GM19043 (cell line): ENCODE data around the gene VASH1.
A peak's percentile ranks its signal among the peaks of the same experiment; 100 is the strongest.

Experiments used
- ATAC-seq: cut with Tn5 transposase; IDR thresholded peaks from one replicate; pipeline ENCODE4 v1.9.1; 2021; ENCODE audit warnings: low read depth; ENCODE audit not compliant: unreplicated experiment

The VASH1 gene

DNA sequence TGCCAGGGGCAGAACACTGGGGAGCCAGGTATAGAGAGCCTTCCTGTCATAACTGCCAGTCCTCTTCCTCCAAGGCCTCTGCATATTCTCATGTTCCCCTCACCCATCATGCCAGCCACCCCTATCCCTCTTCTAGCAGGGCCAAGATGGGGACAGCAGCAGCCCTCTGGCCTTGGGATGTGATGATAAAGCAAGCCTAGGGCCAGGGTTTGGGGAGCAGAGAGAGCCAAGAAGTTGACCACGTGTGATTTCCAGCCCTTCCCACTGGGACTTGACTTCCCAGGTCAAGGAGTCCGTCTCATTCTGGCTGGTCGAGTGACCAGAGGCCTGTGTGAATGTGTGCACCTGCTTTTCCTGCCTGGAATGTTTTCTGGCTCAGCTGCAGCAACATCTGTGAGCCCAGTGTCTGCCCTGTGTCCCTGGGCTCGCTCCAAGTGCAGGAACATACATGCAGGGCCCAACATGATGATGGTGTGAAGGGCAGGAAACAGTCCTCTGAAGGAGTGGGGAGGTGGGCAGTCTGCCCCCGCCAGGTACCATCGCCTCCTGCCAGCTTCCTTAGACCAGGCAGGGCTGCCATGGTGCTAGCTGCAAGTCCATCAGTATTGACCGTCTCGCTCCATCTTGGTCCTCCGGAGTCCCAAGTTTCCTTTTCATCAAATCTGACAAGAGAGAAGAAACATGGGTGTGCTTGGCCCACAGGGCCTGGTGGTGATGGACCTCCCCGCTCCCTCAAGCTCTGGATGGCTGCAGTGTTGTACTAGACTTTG, 21.0 kb downstream of the VASH1 start:
- ATAC-seq: no peak

- ATAC-seq: no peak
Observed at GRCh38 chr14:76782885-76783566, 21.8 kb downstream of the VASH1 start.

GRCh38 chr14:76784266-76784874, 23.1 kb downstream of the VASH1 start:
- peak; percentile 5 for ATAC-seq

GRCh38 chr14:76784881-76785280, 23.6 kb downstream of the VASH1 start:
- peak; percentile 62 for ATAC-seq

- no peak for ATAC-seq
Observed at GRCh38 chr14:76786601-76787000, 25.3 kb downstream of the VASH1 start.

DNA sequence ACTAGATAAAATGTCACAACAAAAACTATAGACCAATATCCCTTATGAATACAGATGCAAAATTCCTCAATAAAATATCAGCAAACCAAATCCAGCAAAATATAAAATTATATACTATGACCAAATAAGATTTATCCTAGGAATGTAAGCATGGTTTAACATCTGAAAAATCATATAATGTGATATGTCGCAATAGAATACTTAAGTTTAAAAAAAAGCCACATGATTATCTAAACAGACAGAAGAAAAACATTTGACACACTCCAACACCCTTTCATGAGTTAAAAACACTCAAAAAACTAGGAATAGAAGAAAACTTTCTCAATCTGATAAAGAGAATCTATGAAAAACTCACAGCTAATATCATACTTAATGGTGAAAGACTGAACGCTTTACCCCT, 31.2 kb downstream of the VASH1 start:
- ATAC-seq: no peak

- ATAC-seq: no peak
Observed at GRCh38 chr14:76793324-76793723, 32.1 kb downstream of the VASH1 start.

GRCh38 chr14:76793956-76794355, 32.7 kb downstream of the VASH1 start:
- no peak for ATAC-seq

GRCh38 chr14:76806446-76806845, 45.2 kb downstream of the VASH1 start:
- no peak for ATAC-seq

DNA sequence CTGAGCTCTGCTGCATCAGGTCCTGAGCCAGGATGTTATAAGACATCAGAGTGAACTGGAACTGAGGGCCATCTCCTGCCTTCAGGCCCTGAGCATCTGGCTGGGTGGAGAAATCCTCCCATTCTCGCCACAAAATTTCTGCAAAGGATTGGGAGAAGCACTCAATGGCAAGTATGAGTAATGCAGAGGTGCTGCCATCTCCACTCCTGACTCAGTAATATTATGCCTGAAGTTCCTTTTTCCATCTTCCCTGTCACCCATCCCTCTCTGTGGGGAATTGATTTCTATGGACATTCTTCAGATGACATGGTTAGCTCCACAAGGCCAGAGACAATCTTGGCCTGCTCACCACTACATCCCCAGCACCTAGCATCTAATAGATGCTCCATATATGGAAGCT, 46.7 kb downstream of the VASH1 start:
- ATAC-seq: no peak

DNA sequence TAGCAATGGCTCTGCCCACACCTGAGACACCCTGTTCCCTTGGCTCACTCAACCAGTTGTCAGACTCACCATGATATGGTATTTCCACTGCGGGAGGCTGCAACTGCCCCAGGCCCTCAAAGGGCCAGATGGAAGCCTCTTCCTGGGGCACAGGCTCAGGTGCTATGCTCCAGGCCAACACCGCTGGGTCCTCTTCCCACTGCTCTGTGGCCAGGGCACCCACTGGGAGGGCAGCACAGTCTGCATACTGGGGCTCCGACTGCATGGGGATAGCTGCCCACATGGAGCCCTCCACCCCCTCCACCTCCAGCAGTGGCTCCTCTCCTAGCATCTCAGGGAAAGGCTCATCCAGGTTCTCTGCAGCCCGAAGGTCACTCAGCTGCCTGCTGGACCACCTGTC, 47.7 kb downstream of the VASH1 start:
- no peak for ATAC-seq

DNA sequence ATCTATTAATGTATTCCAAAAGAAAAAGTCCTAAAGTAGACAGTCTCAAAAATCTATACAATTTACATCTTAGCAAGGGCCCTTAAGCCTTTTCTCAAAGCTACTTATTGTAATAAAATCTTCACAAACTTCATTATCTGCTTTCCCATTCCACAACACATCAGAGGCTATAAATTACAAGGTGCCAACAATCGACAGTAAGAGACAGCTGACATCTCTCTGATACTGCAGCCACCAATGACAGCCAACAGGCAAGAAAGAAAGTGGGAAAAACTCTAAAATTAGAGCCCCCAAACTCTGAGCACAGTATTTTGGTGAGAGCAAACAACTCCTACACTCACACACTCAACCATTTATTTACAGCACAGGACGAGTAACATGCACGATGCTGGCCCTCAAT, 49.3 kb downstream of the VASH1 start:
- no peak for ATAC-seq

DNA sequence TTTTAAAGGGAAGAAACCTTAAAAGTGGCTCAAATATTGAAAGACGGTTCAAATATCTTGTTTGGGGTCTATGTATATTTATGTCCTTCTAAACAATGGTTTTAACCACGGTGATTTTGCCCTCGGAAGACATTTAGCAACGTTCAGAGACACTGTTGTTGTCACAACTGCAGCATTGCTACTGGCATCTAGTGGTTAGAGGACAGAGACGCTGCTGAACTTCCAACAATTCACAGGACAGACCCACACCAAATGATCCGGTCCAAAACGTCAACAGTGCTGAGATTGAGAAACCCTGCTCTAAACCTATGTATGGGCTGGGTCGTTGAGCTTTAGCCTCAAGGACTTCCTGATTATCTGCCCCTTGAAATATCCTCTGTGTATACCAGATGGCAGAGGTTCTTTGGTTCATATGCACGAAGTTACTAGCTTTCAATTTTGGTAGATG, 49.7 kb downstream of the VASH1 start:
- ATAC-seq: peak; percentile 43

DNA sequence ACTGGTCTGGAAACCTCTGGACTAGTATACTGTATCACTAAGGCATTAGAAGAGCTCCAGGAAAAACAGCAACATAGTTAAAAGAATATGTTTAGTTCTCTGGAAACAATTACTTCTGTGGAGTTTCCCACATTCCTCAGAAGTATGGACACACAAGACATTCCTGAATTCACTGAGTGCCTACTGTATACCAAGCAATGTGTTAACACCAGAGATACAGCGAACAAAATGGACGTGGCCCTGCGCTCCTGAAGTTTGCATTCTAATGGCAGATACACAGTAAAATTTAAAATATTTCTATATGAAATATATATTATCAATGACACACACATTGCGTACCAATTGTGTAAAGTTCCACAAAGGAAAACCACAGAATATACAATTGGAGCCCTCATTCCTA, 50.3 kb downstream of the VASH1 start:
- ATAC-seq: no peak

- ATAC-seq: no peak
Observed at GRCh38 chr14:76812093-76812421, 50.8 kb downstream of the VASH1 start.

DNA sequence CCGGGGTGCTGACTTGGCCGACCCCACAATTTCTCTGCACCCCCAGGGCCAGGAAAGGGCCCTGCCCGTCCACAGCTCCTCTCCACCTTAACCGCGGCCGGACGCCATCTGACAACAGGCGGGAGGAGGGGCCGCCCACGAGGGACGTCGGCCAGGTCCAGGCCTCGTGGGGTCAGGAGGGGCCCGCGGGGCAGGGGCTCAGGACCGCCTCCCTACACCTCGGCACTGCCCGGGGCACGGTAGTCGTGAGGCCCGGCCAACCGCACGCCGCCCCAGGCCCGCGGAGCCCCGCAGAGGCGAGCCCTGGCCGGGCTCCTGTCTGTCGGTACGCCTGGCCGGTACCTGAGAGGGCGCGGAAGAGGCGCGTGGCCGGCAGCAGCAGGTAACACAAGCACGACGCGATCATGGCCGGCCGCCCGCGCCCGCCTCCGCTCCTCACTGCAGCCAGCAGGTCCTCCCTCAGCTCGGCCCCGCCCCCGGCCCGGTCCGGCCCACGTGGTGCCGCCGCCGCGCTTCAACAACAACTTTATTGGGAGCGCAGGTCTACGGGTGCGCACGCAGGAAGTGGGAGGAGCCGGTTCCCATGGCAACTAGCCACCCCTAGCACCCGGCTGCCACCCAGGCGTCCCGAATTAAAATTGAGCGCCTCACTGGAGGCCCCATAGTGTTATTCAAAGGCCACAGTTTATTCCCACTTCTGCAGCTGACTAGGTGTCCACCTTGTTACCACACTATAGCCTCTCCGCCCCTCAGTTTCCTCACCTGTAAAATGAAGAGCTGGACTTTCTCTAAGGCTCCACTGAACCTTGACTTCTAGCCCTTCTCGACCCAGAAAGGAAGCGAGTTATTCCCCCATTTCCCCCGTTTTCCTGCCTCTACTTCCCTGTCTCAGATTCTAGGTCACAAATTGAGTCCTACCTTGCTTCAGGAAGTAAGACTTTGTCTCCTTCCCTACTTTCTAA, 51.4 kb downstream of the VASH1 start, which contains the start of gene ANGEL1:
Gene ANGEL1 (minus strand): TSS at position 461 of the 962 bp plus-strand sequence. CDS start 55 bp downstream, at position 406.
- peak; percentile 81 for ATAC-seq

- ATAC-seq: no peak
Observed at GRCh38 chr14:76814726-76815645, 53.7 kb downstream of the VASH1 start.

DNA sequence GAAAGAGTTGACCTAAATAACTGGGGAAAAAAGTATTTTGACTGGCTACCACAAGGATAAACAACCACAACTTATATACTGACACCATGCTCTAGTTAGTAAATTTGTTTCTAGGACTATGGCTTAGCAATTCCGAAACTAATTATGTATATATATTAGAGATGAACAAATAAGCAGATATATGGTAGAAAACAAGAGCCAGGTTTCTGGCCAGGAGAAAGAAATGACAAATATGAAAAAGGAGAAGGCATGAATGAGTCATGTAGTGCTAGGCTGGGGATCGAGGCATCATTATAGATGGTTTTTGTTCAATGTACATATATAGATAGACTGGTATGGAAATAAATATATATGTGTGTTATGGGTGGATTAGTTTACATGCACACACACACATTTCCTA, 59.4 kb downstream of the VASH1 start:
- ATAC-seq: no peak

- no peak for ATAC-seq
Observed at GRCh38 chr14:76826122-76826521, 64.9 kb downstream of the VASH1 start, which contains the start of gene LRRC74A. LRRC74A (plus strand) TSS chr14:76826408; CDS start chr14:76826698, 290 bp downstream.
